K562 (cell line): Measurements from ENCODE around the gene ATG10. TPM values are rescaled to one million over a fixed set of nuclear protein-coding genes. Genes with fewer than 3 reads are reported as not detected.

Experiments
- ARID1B ChIP-seq: fragments of 450-650 bp; IDR thresholded peaks from 2 replicates; pipeline ENCODE4 v1.6.1; 2016; ENCODE audit warnings: antibody characterized with exemption, mild to moderate bottlenecking, inconsistent platforms
- CTCF ChIP-seq, 3 experiments: IDR thresholded peaks in 2 of 3; conservative IDR thresholded peaks in 1 of 3; 2 replicates each; pipeline ENCODE4 v1.5.1; 2011 to 2012; ENCODE audit warnings: low read length in 3 of 3, mild to moderate bottlenecking in 3 of 3, control low read depth in 2 of 3, improper control_type of control experiment in 1 of 3, inconsistent platforms in 1 of 3, low read depth in 1 of 3, mixed read lengths in 1 of 3, moderate library complexity in 1 of 3; ENCODE audit not compliant: insufficient read depth in 2 of 3
- ESRRA ChIP-seq: fragments of 450-650 bp; IDR thresholded peaks from 2 replicates; pipeline ENCODE4 v1.6.1; 2014; ENCODE audit warnings: low read depth, mild to moderate bottlenecking, moderate library complexity, borderline replicate concordance
- FOXK2 ChIP-seq, 2 experiments: fragments of 450-650 bp; IDR thresholded peaks in 1 of 2; conservative IDR thresholded peaks in 1 of 2; 2 replicates each; pipeline ENCODE4 v1.6.1; 2016; ENCODE audit warnings: low read depth in 2 of 2, mild to moderate bottlenecking in 1 of 2
- FOXM1 ChIP-seq, 2 experiments: fragments of 450-650 bp in 1 of 2; sonication (generic) in 1 of 2; formaldehyde crosslinking in 1 of 2; IDR thresholded peaks; 2 replicates each; pipeline versions ENCODE4 v1.6.1 to v1.9.0; 2017 to 2022; ENCODE audit warnings: low read depth in 2 of 2, mild to moderate bottlenecking in 2 of 2, missing genetic modification reagents in 1 of 2, moderate library complexity in 1 of 2
- HMBOX1 ChIP-seq: sonication (generic); IDR thresholded peaks from 2 replicates; pipeline ENCODE4 v1.6.1; 2016
- IRF2 ChIP-seq: sonication (generic); formaldehyde crosslinking; IDR thresholded peaks from 2 replicates; pipeline ENCODE4 v1.8.1; 2022; ENCODE audit warnings: mild to moderate bottlenecking, missing genetic modification reagents
- POLR3A ChIP-seq: IDR thresholded peaks from 2 replicates; pipeline ENCODE4 v1.6.1; 2011; ENCODE audit warnings: borderline replicate concordance, mild to moderate bottlenecking, moderate library complexity; ENCODE audit not compliant: insufficient read length, insufficient read depth; ENCODE audit errors: extremely low read depth
- RBFOX2 ChIP-seq: fragments of 200-400 bp; formaldehyde crosslinking; IDR thresholded peaks from 2 replicates; pipeline ENCODE4 v1.6.1; 2017; ENCODE audit warnings: low read depth, mild to moderate bottlenecking, low read length, moderate library complexity
- SMAD1 ChIP-seq: fragments of 150-350 bp; IDR thresholded peaks from 2 replicates; pipeline ENCODE4 v1.6.1; 2014; ENCODE audit warnings: low read length, low read depth; ENCODE audit not compliant: partially characterized antibody
- ZNF75A ChIP-seq: fragments of 450-650 bp; formaldehyde crosslinking; IDR thresholded peaks from 2 replicates; pipeline ENCODE4 v1.4.0; 2020; ENCODE audit warnings: mild to moderate bottlenecking
- polyA plus RNA-seq, 8 experiments: library from polyadenylated mRNA; depleted of rRNA in 4 of 8; stranded (reverse) in 5 of 8; unstranded in 3 of 8; fragments of >200 nt; fragmentation: Nextera tagmentation in 2 of 8; fragmentation: Illumina TruSeq in 1 of 8; extraction: Ambion mirVana in 2 of 8; extraction: Trizol in 1 of 8; gene quantifications; 2 replicates each; pipeline versions ENCODE4 v1.2.1 to v1.2.3, GENCODE V29; 2011 to 2014; ENCODE audit warnings: inconsistent platforms in 1 of 8, missing spikeins in 1 of 8
- total RNA-seq, 7 experiments: library from RNA; depleted of rRNA in 6 of 7; stranded (reverse); fragments of >200 nt in 6 of 7; fragmentation: Illumina TruSeq in 2 of 7; extraction: Trizol in 2 of 7; gene quantifications; 2 replicates each; pipeline versions ENCODE4 v1.2.1 to v1.2.3, GENCODE V29; 2011 to 2021; ENCODE audit warnings: low replicate concordance in 1 of 7
- TF ChIP-seq, protein P1 (sequence below): fragments of 250-450 bp; sonication (Bioruptor Pico); IDR thresholded peaks from 2 replicates; pipeline ENCODE4 v1.8.0; 2022; ENCODE audit warnings: moderate library complexity, mild to moderate bottlenecking, inconsistent platforms
- TF ChIP-seq, protein P2 (sequence below): fragments of 250-450 bp; sonication (Bioruptor Pico); IDR thresholded peaks from 2 replicates; pipeline ENCODE4 v1.4.0; 2020
- TF ChIP-seq, protein P3 (sequence below): fragments of 250-450 bp; sonication (Bioruptor Pico); IDR thresholded peaks from 2 replicates; pipeline ENCODE4 v1.4.0; 2020; ENCODE audit warnings: borderline replicate concordance
- TF ChIP-seq, protein P4 (sequence below): IDR thresholded peaks from 2 replicates; pipeline ENCODE4 v1.6.1; 2016; ENCODE audit warnings: missing genetic modification characterization, missing compliant biosample characterization

ATG10 gene
- total and polyA plus RNA-seq, 9 of the 15 experiments (the other 6 are each of a cell fraction or from before 2014, with no cell fraction given), result 7.0 to 18.8 (median 14.6) TPM

DNA sequence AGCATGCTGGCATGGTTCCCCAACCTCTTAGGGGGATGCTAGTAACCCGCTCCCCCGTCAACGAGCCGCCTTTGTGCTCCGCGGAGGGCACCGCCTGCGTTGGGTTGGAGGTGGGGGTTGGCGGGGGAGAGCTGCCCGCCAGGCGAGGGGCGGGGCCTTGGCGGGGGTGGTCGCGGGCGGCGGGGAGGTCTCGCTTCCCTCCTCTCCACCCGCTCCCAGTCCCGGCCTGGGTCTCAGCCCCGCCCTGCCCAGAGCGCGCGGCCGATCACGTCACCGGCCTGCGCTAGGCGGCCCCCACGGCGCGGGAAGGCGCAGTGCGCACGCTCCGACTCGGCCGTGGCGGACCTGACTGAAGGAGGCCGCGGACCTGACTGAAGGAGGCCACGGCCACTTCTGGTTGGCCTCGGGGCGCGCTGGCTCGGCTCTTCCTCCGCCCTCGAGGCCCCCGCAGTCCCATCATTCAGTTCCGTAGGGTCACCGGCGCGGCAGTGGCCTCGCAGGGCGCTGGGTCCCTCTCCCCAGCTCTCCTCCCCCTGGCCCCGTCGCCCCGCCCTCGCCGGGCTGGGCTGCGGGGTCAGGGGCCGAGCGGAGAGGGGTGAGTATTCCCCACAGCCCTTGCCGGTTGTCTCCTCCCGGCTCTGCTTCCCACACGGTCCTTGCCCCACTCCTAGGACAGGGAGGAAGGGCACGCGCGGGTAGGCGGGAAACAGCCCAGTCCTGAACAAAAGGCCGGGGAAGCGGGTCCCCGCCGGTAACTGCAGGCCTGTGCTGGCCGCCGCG, at the start of gene ATG10 (continued):
- TF ChIP-seq, protein P1, sequence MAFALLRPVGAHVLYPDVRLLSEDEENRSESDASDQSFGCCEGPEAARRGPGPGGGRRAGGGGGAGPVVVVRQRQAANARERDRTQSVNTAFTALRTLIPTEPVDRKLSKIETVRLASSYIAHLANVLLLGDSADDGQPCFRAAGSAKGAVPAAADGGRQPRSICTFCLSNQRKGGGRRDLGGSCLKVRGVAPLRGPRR, result no peak
- peak; percentile 7; the same call in 1 of the 2 replicates for TF ChIP-seq HMBOX1
- TF ChIP-seq FOXM1 (IDR thresholded peaks at IDR 0.05; ENCODE audit: low read depth), result no peak
- peak; percentile 80; the same call in 1 of the 2 replicates for TF ChIP-seq FOXM1 (CRISPR knock-in tag; IDR thresholded peaks at IDR 0.05; ENCODE audit: low read depth)
- peak; percentile 33; the same call in 1 of the 2 replicates for TF ChIP-seq ARID1B
- TF ChIP-seq SMAD1, result peak; percentile 12
- TF ChIP-seq ZNF75A (CRISPR knock-in tag), result no peak; the same call in 1 of the 2 replicates
- no peak for TF ChIP-seq FOXK2 (conservative IDR thresholded peaks at IDR 0.05 in 1 of 2, IDR thresholded peaks at IDR 0.05 in 1 of 2; ENCODE audit: low read depth in 2 of 2)
- 0 out of 6 replicates have a peak, but pooled peaks of 1 of the 3 experiments have one; percentile 1 for TF ChIP-seq CTCF (IDR thresholded peaks at IDR 0.05 in 2 of 3, conservative IDR thresholded peaks at IDR 0.05 in 1 of 3; ENCODE audit: insufficient read depth in 2 of 3, low read depth in 1 of 3, low read length in 3 of 3)
- TF ChIP-seq RBFOX2, result peak; percentile 94
- no peak for TF ChIP-seq IRF2 (CRISPR knock-in tag)
- TF ChIP-seq ESRRA, result 0 out of 2 replicates have a peak, but pooled peaks have one; percentile 49
- TF ChIP-seq POLR3A, result no peak
- TF ChIP-seq, protein P2, sequence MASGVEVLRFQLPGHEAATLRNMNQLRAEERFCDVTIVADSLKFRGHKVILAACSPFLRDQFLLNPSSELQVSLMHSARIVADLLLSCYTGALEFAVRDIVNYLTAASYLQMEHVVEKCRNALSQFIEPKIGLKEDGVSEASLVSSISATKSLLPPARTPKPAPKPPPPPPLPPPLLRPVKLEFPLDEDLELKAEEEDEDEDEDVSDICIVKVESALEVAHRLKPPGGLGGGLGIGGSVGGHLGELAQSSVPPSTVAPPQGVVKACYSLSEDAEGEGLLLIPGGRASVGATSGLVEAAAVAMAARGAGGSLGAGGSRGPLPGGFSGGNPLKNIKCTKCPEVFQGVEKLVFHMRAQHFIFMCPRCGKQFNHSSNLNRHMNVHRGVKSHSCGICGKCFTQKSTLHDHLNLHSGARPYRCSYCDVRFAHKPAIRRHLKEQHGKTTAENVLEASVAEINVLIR (CRISPR knock-in tag), result peak; percentile 70; the same call in 1 of the 2 replicates
- TF ChIP-seq, protein P3, sequence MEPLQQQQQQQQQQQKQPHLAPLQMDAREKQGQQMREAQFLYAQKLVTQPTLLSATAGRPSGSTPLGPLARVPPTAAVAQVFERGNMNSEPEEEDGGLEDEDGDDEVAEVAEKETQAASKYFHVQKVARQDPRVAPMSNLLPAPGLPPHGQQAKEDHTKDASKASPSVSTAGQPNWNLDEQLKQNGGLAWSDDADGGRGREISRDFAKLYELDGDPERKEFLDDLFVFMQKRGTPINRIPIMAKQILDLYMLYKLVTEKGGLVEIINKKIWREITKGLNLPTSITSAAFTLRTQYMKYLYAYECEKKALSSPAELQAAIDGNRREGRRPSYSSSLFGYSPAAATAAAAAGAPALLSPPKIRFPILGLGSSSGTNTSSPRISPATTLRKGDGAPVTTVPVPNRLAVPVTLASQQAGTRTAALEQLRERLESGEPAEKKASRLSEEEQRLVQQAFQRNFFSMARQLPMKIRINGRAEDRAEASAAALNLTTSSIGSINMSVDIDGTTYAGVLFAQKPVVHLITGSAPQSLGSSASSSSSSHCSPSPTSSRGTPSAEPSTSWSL (CRISPR knock-in tag), result peak; percentile 77; the same call in 1 of the 2 replicates
- TF ChIP-seq, protein P4, sequence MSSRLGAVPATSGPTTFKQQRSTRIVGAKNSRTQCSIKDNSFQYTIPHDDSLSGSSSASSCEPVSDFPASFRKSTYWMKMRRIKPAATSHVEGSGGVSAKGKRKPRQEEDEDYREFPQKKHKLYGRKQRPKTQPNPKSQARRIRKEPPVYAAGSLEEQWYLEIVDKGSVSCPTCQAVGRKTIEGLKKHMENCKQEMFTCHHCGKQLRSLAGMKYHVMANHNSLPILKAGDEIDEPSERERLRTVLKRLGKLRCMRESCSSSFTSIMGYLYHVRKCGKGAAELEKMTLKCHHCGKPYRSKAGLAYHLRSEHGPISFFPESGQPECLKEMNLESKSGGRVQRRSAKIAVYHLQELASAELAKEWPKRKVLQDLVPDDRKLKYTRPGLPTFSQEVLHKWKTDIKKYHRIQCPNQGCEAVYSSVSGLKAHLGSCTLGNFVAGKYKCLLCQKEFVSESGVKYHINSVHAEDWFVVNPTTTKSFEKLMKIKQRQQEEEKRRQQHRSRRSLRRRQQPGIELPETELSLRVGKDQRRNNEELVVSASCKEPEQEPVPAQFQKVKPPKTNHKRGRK (tag), result no peak
